IPS-18a (cell line): Measurements from ENCODE around the gene MFNG.

ENCODE experiments used
- H3K27ac ChIP-seq: one replicate; pipeline ENCODE4 v1.5.1; 2013; ENCODE audit warnings: low read length
- H3K27me3 ChIP-seq: one replicate; pipeline ENCODE4 v1.6.1; 2013; ENCODE audit warnings: mild to moderate bottlenecking, low read length; ENCODE audit not compliant: control insufficient read depth, insufficient read depth
- H3K36me3 ChIP-seq: one replicate; pipeline ENCODE4 v1.6.1; 2013; ENCODE audit warnings: low read depth, low read length; ENCODE audit not compliant: control insufficient read depth
- H3K4me1 ChIP-seq: one replicate; pipeline ENCODE4 v1.6.1; 2013; ENCODE audit warnings: low read depth, low read length; ENCODE audit not compliant: control insufficient read depth
- H3K4me3 ChIP-seq: one replicate; pipeline ENCODE4 v1.5.1; 2013; ENCODE audit warnings: low read length
- H3K9ac ChIP-seq: one replicate; pipeline ENCODE4 v1.6.1; 2013; ENCODE audit warnings: mild to moderate bottlenecking, low read length, moderate library complexity
- H3K9me3 ChIP-seq: one replicate; pipeline ENCODE4 v1.6.1; 2013; ENCODE audit warnings: low read depth, low read length; ENCODE audit not compliant: control insufficient read depth

The MFNG gene

GRCh38 chr22:37500745-37501609 is 14.8 kb upstream of the MFNG start:
- no peaks in the 10 kb centered on the region for H3K27me3 ChIP-seq
- H3K4me1 ChIP-seq, result peaks cover 6% of the 10 kb centered on the region
- no peaks in the 10 kb centered on the region for H3K9me3 ChIP-seq
- H3K9ac ChIP-seq, result no peak overlapping the region
- no peak overlapping the region for H3K4me3 ChIP-seq
- H3K36me3 ChIP-seq, result no peaks in the 10 kb centered on the region
- no peak overlapping the region for H3K27ac ChIP-seq

GRCh38 chr22:37499789-37500540 is 13.8 kb upstream of the MFNG start:
- Histone ChIP-seq H3K4me1 (peaks cover 6% of the 10 kb centered on the region), H3K27ac (no peak overlapping the region), H3K9ac (no peak overlapping the region)

GRCh38 chr22:37499027-37499707 is 13.0 kb upstream of the MFNG start:
- no peak overlapping the region for H3K4me3 ChIP-seq
- no peaks in the 10 kb centered on the region for H3K9me3 ChIP-seq
- no peaks in the 10 kb centered on the region for H3K36me3 ChIP-seq
- no peaks in the 10 kb centered on the region for H3K27me3 ChIP-seq
- peaks cover 6% of the 10 kb centered on the region for H3K4me1 ChIP-seq
- no peak overlapping the region for H3K27ac ChIP-seq
- H3K9ac ChIP-seq, result no peak overlapping the region

More at GRCh38 chr22:37499789-37500540, 13.8 kb upstream of the MFNG start:
- Histone ChIP-seq H3K27me3 (no peaks in the 10 kb centered on the region), H3K4me3 (no peak overlapping the region), H3K9me3 (no peaks in the 10 kb centered on the region), H3K36me3 (no peaks in the 10 kb centered on the region)

- H3K36me3 ChIP-seq, result no peaks in the 10 kb centered on the region
Observed at GRCh38 chr22:37498289-37498909, 12.2 kb upstream of the MFNG start.

GRCh38 chr22:37497062-37497599 is 10.9 kb upstream of the MFNG start:
- H3K4me3 ChIP-seq, result no peak overlapping the region
- peaks cover 6% of the 10 kb centered on the region for H3K4me1 ChIP-seq
- H3K9ac ChIP-seq, result no peak overlapping the region
- H3K27ac ChIP-seq, result no peak overlapping the region
- no peaks in the 10 kb centered on the region for H3K27me3 ChIP-seq
- H3K9me3 ChIP-seq, result no peaks in the 10 kb centered on the region
- H3K36me3 ChIP-seq, result no peaks in the 10 kb centered on the region

More at GRCh38 chr22:37498289-37498909, 12.2 kb upstream of the MFNG start:
- no peak overlapping the region for H3K9ac ChIP-seq
- H3K27ac ChIP-seq, result no peak overlapping the region
- H3K4me3 ChIP-seq, result no peak overlapping the region
- no peaks in the 10 kb centered on the region for H3K9me3 ChIP-seq
- no peaks in the 10 kb centered on the region for H3K27me3 ChIP-seq
- peaks cover 6% of the 10 kb centered on the region for H3K4me1 ChIP-seq

GRCh38 chr22:37496651-37497050 is 10.5 kb upstream of the MFNG start:
- Histone ChIP-seq H3K9me3 (no peaks in the 10 kb centered on the region), H3K27ac (no peak overlapping the region), H3K4me3 (no peak overlapping the region), H3K36me3 (no peaks in the 10 kb centered on the region), H3K4me1 (peaks cover 1% of the 10 kb centered on the region), H3K9ac (no peak overlapping the region), H3K27me3 (no peaks in the 10 kb centered on the region)

- Histone ChIP-seq H3K9ac (no peak overlapping the region), H3K27ac (no peak overlapping the region), H3K4me1 (no peaks in the 10 kb centered on the region), H3K27me3 (no peaks in the 10 kb centered on the region), H3K4me3 (no peak overlapping the region), H3K36me3 (no peaks in the 10 kb centered on the region), H3K9me3 (no peaks in the 10 kb centered on the region)
Observed at GRCh38 chr22:37493979-37494378, 7.8 kb upstream of the MFNG start.

- Histone ChIP-seq H3K4me1 (peaks cover 4% of the 10 kb centered on the region), H3K4me3 (no peak overlapping the region), H3K27ac (no peak overlapping the region), H3K36me3 (no peaks in the 10 kb centered on the region), H3K27me3 (no peaks in the 10 kb centered on the region), H3K9ac (no peak overlapping the region), H3K9me3 (no peaks in the 10 kb centered on the region)
Observed at GRCh38 chr22:37492428-37493344, 6.5 kb upstream of the MFNG start.

GRCh38 chr22:37491559-37492427 is 5.6 kb upstream of the MFNG start:
- no peak overlapping the region for H3K4me3 ChIP-seq
- no peak overlapping the region for H3K9ac ChIP-seq
- no peaks in the 10 kb centered on the region for H3K9me3 ChIP-seq
- H3K27ac ChIP-seq, result no peak overlapping the region
- H3K27me3 ChIP-seq, result no peaks in the 10 kb centered on the region
- H3K36me3 ChIP-seq, result no peaks in the 10 kb centered on the region
- peaks cover 10% of the 10 kb centered on the region for H3K4me1 ChIP-seq

- no peak overlapping the region for H3K27ac ChIP-seq
- no peak overlapping the region for H3K4me3 ChIP-seq
- no peaks in the 10 kb centered on the region for H3K9me3 ChIP-seq
- H3K4me1 ChIP-seq, result peaks cover 11% of the 10 kb centered on the region
- H3K36me3 ChIP-seq, result no peaks in the 10 kb centered on the region
- H3K27me3 ChIP-seq, result peaks cover under 1% of the 10 kb centered on the region
- no peak overlapping the region for H3K9ac ChIP-seq
Observed at GRCh38 chr22:37491106-37491505, 4.9 kb upstream of the MFNG start.
